K562 (cell line): ENCODE measurements around the gene SERPINB5. TPM values are rescaled to one million over a fixed set of nuclear protein-coding genes. Genes with fewer than 3 reads are reported as not detected.

Experiments
- ATAC-seq: fragments of 200-7000 bp; cut with Tn5 transposase; 3 replicates; pipeline ENCODE4 v1.9.1; 2020; ENCODE audit warnings: moderate library complexity
- BruUV-seq: library from RNA; stranded (reverse); fragments of 400-500 nt; replicated peaks from 2 replicates; lab custom pipeline; 2021; lab: Mats Ljungman, UMichigan
- CTCF ChIA-PET: fragments of 300-600 bp; formaldehyde crosslinking; extraction: SDS; loops from one replicate; lab custom pipeline; 2021; ENCODE audit warnings: low intra/inter-chr PET ratio; lab: Yijun Ruan, JAX
- POLR2A ChIA-PET: fragments of 300-600, 350-650 bp; sonication (Branson Sonifier 250); formaldehyde crosslinking; extraction: SDS; loops from one replicate; lab custom pipeline; 2021; ENCODE audit warnings: antibody characterized with exemption, inconsistent platforms; lab: Yijun Ruan, JAX
- DNase-seq, 4 experiments: peaks; one replicate each; pipeline versions ENCODE4 v3.0.0 to v3.0.0-alpha.2; 2011 to 2018; ENCODE audit warnings: low spot score in 3 of 4, mixed read lengths in 3 of 4; ENCODE audit errors: extremely low read depth in 1 of 4
- FAIRE-seq: peaks from 2 replicates; lab custom pipeline; 2011; peaks lifted over from hg19 to GRCh38; lab: Jason Lieb, UNC
- H2AFZ ChIP-seq: 2 replicates; pipeline ENCODE4 v1.6.0; 2011; ENCODE audit warnings: low read depth, low read length, control low read depth, inconsistent platforms
- H3K27ac ChIP-seq: fragments of 200-600 bp; 3 replicates; pipeline ENCODE4 v1.8.0; 2011; ENCODE audit warnings: low read depth, mild to moderate bottlenecking, control low read depth, inconsistent platforms, low read length, moderate library complexity, mixed read lengths; ENCODE audit errors: extremely low read depth
- H3K27me3 ChIP-seq, 2 experiments: fragments of 300-600 bp in 1 of 2; 2 replicates in 1 of 2; 3 replicates in 1 of 2; pipeline versions ENCODE4 v1.6.0 to v1.8.0; 2011; ENCODE audit warnings: inconsistent platforms in 2 of 2, low read length in 2 of 2, mild to moderate bottlenecking in 1 of 2, mixed read lengths in 1 of 2, moderate library complexity in 1 of 2; ENCODE audit not compliant: control insufficient read depth in 2 of 2, insufficient read depth in 2 of 2
- H3K36me3 ChIP-seq: fragments of 300-600 bp; 3 replicates; pipeline ENCODE4 v1.8.0; 2011; ENCODE audit warnings: mild to moderate bottlenecking, low read length, inconsistent platforms; ENCODE audit not compliant: control insufficient read depth, insufficient read depth
- H3K4me1 ChIP-seq, 2 experiments: fragments of 200-600 bp in 1 of 2; replicated peaks in 1 of 2; 2 replicates in 1 of 2; 3 replicates in 1 of 2; pipeline versions ENCODE4 v1.5.1 to v1.8.0; 2011; ENCODE audit warnings: inconsistent platforms in 2 of 2, low read length in 2 of 2, mild to moderate bottlenecking in 1 of 2, mixed read lengths in 1 of 2, moderate library complexity in 1 of 2; ENCODE audit not compliant: control insufficient read depth in 2 of 2, insufficient read depth in 2 of 2
- H3K4me2 ChIP-seq: 2 replicates; pipeline ENCODE4 v1.6.1; 2011; ENCODE audit warnings: low read length, control low read depth, inconsistent platforms, mixed read lengths; ENCODE audit not compliant: insufficient read depth
- H3K4me3 ChIP-seq: fragments of 200-600 bp; sonication (generic), shearing (Covaris generic); 2 replicates; pipeline ENCODE4 v1.5.1; 2016; ENCODE audit warnings: control low read depth, inconsistent platforms
- H3K79me2 ChIP-seq: fragments of 200-600 bp; 3 replicates; pipeline ENCODE4 v1.8.0; 2011; ENCODE audit warnings: low read length, inconsistent platforms; ENCODE audit not compliant: control insufficient read depth, insufficient read depth
- H3K9ac ChIP-seq, 2 experiments: 2 replicates each; pipeline versions ENCODE4 v1.6.0 to v1.6.1; 2011; ENCODE audit warnings: low read depth in 2 of 2, low read length in 2 of 2, control low read depth in 1 of 2, inconsistent platforms in 1 of 2, mild to moderate bottlenecking in 1 of 2, mixed read lengths in 1 of 2; ENCODE audit not compliant: insufficient read depth in 1 of 2
- H3K9me1 ChIP-seq: one replicate; pipeline ENCODE4 v1.6.0; 2011; ENCODE audit warnings: inconsistent platforms, mild to moderate bottlenecking, low read length, moderate library complexity; ENCODE audit not compliant: control insufficient read depth, insufficient read depth
- H3K9me3 ChIP-seq: replicated peaks from 2 replicates; pipeline ENCODE4 v1.5.1; 2011; ENCODE audit warnings: low read depth, low read length, inconsistent platforms; ENCODE audit not compliant: control insufficient read depth, insufficient read depth
- H4K20me1 ChIP-seq: replicated peaks from 2 replicates; pipeline ENCODE4 v1.6.1; 2011; ENCODE audit warnings: low read length, inconsistent platforms, mixed read lengths; ENCODE audit not compliant: control insufficient read depth, insufficient read depth
- CXXC5 ChIP-seq: fragments of 250-450 bp; sonication (Bioruptor Pico); IDR thresholded peaks from 2 replicates; pipeline ENCODE4 v1.8.0; 2022; ENCODE audit warnings: inconsistent platforms, mild to moderate bottlenecking, moderate library complexity
- DIDO1 ChIP-seq: fragments of 450-650 bp; IDR thresholded peaks from 2 replicates; pipeline ENCODE4 v1.6.1; 2016; ENCODE audit warnings: low read depth, missing biosample characterization, missing genetic modification characterization
- EP400 ChIP-seq: fragments of 450-650 bp; IDR thresholded peaks from 2 replicates; pipeline ENCODE4 v1.6.1; 2017; ENCODE audit warnings: antibody characterized with exemption, mild to moderate bottlenecking, moderate library complexity
- MNT ChIP-seq, 2 experiments: fragments of 450-650 bp; conservative IDR thresholded peaks; 2 replicates each; pipeline ENCODE4 v1.6.1; 2017; ENCODE audit warnings: mild to moderate bottlenecking in 2 of 2, moderate library complexity in 2 of 2
- PHF21A ChIP-seq: fragments of 450-650 bp; IDR thresholded peaks from 2 replicates; pipeline ENCODE4 v1.6.1; 2017; ENCODE audit warnings: low read depth, borderline replicate concordance
- SPI1 ChIP-seq: IDR thresholded peaks from 2 replicates; pipeline ENCODE4 v1.6.1; 2011; ENCODE audit warnings: low read depth, low read length, control low read depth, borderline replicate concordance
- TGIF2 ChIP-seq: sonication (generic); formaldehyde crosslinking; IDR thresholded peaks from 2 replicates; pipeline ENCODE4 v1.8.1; 2022; ENCODE audit warnings: mild to moderate bottlenecking, missing genetic modification reagents, moderate library complexity
- ZNF277 ChIP-seq: fragments of 250-450 bp; sonication (Bioruptor Pico); IDR thresholded peaks from 2 replicates; pipeline ENCODE4 v1.8.0; 2022; ENCODE audit warnings: inconsistent platforms, mild to moderate bottlenecking, moderate library complexity, borderline replicate concordance
- ZNF407 ChIP-seq: fragments of 450-650 bp; IDR thresholded peaks from 2 replicates; pipeline ENCODE4 v1.6.1; 2016; ENCODE audit warnings: low read depth
- WGBS: fragments of 100-300 bp; shearing (Covaris generic); methylation state at CpG from one replicate; pipeline ENCODE4 v1.1.6; 2016; ENCODE audit warnings: low coverage, mixed read lengths; ENCODE audit not compliant: insufficient coverage; ENCODE audit errors: missing lambda C conversion rate; 5-methylcytosine and 5-hydroxymethylcytosine counted together
- in situ Hi-C: fragments of 300-500 bp; cut with MboI; formaldehyde crosslinking; loops from 4 replicates; pipeline ENCODE4 v1.15.0; 2018; ENCODE audit warnings: inconsistent platforms, mixed read lengths
- intact Hi-C: fragments of 100-400 bp; cut with micrococcal nuclease; formaldehyde crosslinking; loops from 2 replicates; pipeline ENCODE4 v1.14.2; 2022
- polyA plus RNA-seq, 8 experiments: library from polyadenylated mRNA; depleted of rRNA in 4 of 8; stranded (reverse) in 5 of 8; unstranded in 3 of 8; fragments of >200 nt; fragmentation: Nextera tagmentation in 2 of 8; fragmentation: Illumina TruSeq in 1 of 8; extraction: Ambion mirVana in 2 of 8; extraction: Trizol in 1 of 8; gene quantifications; 2 replicates each; pipeline versions ENCODE4 v1.2.1 to v1.2.3, GENCODE V29; 2011 to 2014; ENCODE audit warnings: inconsistent platforms in 1 of 8, missing spikeins in 1 of 8
- total RNA-seq, 7 experiments: library from RNA; depleted of rRNA in 6 of 7; stranded (reverse); fragments of >200 nt in 6 of 7; fragmentation: Illumina TruSeq in 2 of 7; extraction: Trizol in 2 of 7; gene quantifications; 2 replicates each; pipeline versions ENCODE4 v1.2.1 to v1.2.3, GENCODE V29; 2011 to 2021; ENCODE audit warnings: low replicate concordance in 1 of 7

The SERPINB5 gene
- total and polyA plus RNA-seq, 9 of the 15 experiments (the other 6 are each of a cell fraction or from before 2014, with no cell fraction given), result 0.05 to 1.4 (median 0.49) TPM; not detected in 1

GRCh38 chr18:63528863-63529492 lies 52.2 kb downstream of the SERPINB5 start (continued):
- TF ChIP-seq CXXC5, result no peak

GRCh38 chr18:63532471-63532870 lies 55.7 kb downstream of the SERPINB5 start:
- in situ Hi-C loops, result no loop called here
- ATAC-seq, result no peak
- Histone ChIP-seq H3K4me2 (no peak overlapping the region), H3K4me1 (no peaks in the 10 kb centered on the region), H4K20me1 (no peaks in the 10 kb centered on the region), H3K36me3 (no peaks in the 10 kb centered on the region), H3K9me1 (no peaks in the 10 kb centered on the region), H3K27me3 (no peaks in the 10 kb centered on the region), H3K4me3 (no peak overlapping the region), H3K79me2 (no peaks in the 10 kb centered on the region), H3K9ac (no peak overlapping the region), H2AFZ (no peak overlapping the region)
- intact Hi-C loops, result no loop called here
- FAIRE-seq, result no peak
- DNase-seq, result no peak
- ChIA-PET POLR2A (no interaction called here), CTCF (no interaction called here)
- BruUV-seq, result no TSS peak
- TF ChIP-seq EP400, result no peak
- no peak for TF ChIP-seq SPI1
- TF ChIP-seq ZNF277, result no peak
- no peak for TF ChIP-seq MNT (conservative IDR thresholded peaks at IDR 0.05)
- TF ChIP-seq TGIF2 (CRISPR knock-in tag), result no peak
- TF ChIP-seq ZNF407, result no peak
- TF ChIP-seq PHF21A, result no peak
- TF ChIP-seq DIDO1 (tag), result no peak
- TF ChIP-seq, all 486 proteins: peak for 0
- Histone ChIP-seq H3K27ac (no peak overlapping the region), H3K9me3 (no peaks in the 10 kb centered on the region)
- WGBS, result 4% methylated on average over 2 of the region's 2 CpGs
